Measurements from ENCODE around the gene GNAL. TPM values are rescaled to one million over a fixed set of nuclear protein-coding genes. Genes with fewer than 3 reads are reported as not detected.

Gene GNAL
- total RNA-seq, 1 experiment from 2014 or later = 28.4 TPM

- no peaks in the 10 kb centered on the region for H3K36me3 ChIP-seq (ENCODE audit: control insufficient read depth, insufficient read depth, low read length)
- intact Hi-C loops (cut with micrococcal nuclease; ENCODE audit: unreplicated experiment) = no loop called here
- H3K9me3 ChIP-seq = no peaks in the 10 kb centered on the region
- ChIA-PET CTCF (interaction anchor here (1.1 kb wide), 1 partner anchor 24 kb away, joined by 4 read pairs; no protein-coding TSS in a partner anchor), POLR2A (interaction anchor here (0.6 kb wide), 1 partner anchor 196 kb away, joined by 3 read pairs; the partner anchor contains the start of gene IMPA2)
- Mint-ChIP-seq H3K27ac (ENCODE audit: unreplicated experiment) (no peak overlapping the region), H3K27me3 (ENCODE audit: insufficient read depth, unreplicated experiment) (no peaks in the 10 kb centered on the region), H3K4me1 (ENCODE audit: low read depth, unreplicated experiment) (peaks cover 13% of the 10 kb centered on the region), H3K4me3 (ENCODE audit: unreplicated experiment) (no peak overlapping the region), H3K36me3 (ENCODE audit: insufficient read depth, unreplicated experiment) (no peaks in the 10 kb centered on the region), H3K9me3 (ENCODE audit: unreplicated experiment) (no peaks in the 10 kb centered on the region)
- no peaks in the 10 kb centered on the region for H3K27me3 ChIP-seq (replicated peaks; ENCODE audit: control insufficient read depth, insufficient read depth, low read length)
- no peak for TF ChIP-seq CTCF (IDR thresholded peaks at IDR 0.05; ENCODE audit: insufficient read depth in 1 of 2, low read depth in 1 of 2, low read length in 1 of 2, severe bottlenecking in 1 of 2, unreplicated experiment in 1 of 2)
- peaks cover 5% of the 10 kb centered on the region; the same call in 1 of the 2 replicates for H3K4me1 ChIP-seq
- BruUV-seq (replicated peaks) = no TSS peak
- no peak for DNase-seq
- no peak overlapping the region for H3K4me3 ChIP-seq (ENCODE audit: low read depth, low read length)
Observed at GRCh38 chr18:11785444-11786055, 96.5 kb downstream of the GNAL start.

GRCh38 chr18:11789716-11790510, 100.8 kb downstream of the GNAL start:
- Mint-ChIP-seq H3K4me3 (ENCODE audit: unreplicated experiment) (no peak overlapping the region), H3K27ac (ENCODE audit: unreplicated experiment) (no peak overlapping the region), H3K36me3 (ENCODE audit: insufficient read depth, unreplicated experiment) (no peaks in the 10 kb centered on the region), H3K27me3 (ENCODE audit: insufficient read depth, unreplicated experiment) (no peaks in the 10 kb centered on the region), H3K9me3 (ENCODE audit: unreplicated experiment) (no peaks in the 10 kb centered on the region), H3K4me1 (ENCODE audit: low read depth, unreplicated experiment) (peaks cover 13% of the 10 kb centered on the region)
- Histone ChIP-seq H3K27me3 (replicated peaks; ENCODE audit: control insufficient read depth, insufficient read depth, low read length) (no peaks in the 10 kb centered on the region), H3K36me3 (ENCODE audit: control insufficient read depth, insufficient read depth, low read length) (no peaks in the 10 kb centered on the region), H3K4me1 (peaks cover 5% of the 10 kb centered on the region; the same call in 1 of the 2 replicates), H3K9me3 (no peaks in the 10 kb centered on the region), H3K4me3 (ENCODE audit: low read depth, low read length) (no peak overlapping the region)
- no peak for TF ChIP-seq CTCF (IDR thresholded peaks at IDR 0.05; ENCODE audit: insufficient read depth in 1 of 2, low read depth in 1 of 2, low read length in 1 of 2, severe bottlenecking in 1 of 2, unreplicated experiment in 1 of 2)
- POLR2A ChIA-PET = interaction anchor here (0.7 to 1.0 kb wide), 2 partner anchors 18 to 50 kb away, joined by 4 to 5 read pairs; no protein-coding TSS in a partner anchor
- BruUV-seq (replicated peaks) = no TSS peak
- intact Hi-C loops (cut with micrococcal nuclease; ENCODE audit: unreplicated experiment) = no loop called here
- no peak for DNase-seq
- CTCF ChIA-PET = interaction anchor here (0.5 to 1.0 kb wide), 2 partner anchors 56 to 83 kb away, joined by 3 read pairs; no protein-coding TSS in a partner anchor

GRCh38 chr18:11791131-11791530, 102.1 kb downstream of the GNAL start:
- no peak overlapping the region for H3K27ac Mint-ChIP-seq (ENCODE audit: unreplicated experiment)
- DNase-seq = no peak
- H3K36me3 Mint-ChIP-seq (ENCODE audit: insufficient read depth, unreplicated experiment) = no peaks in the 10 kb centered on the region
- POLR2A ChIA-PET = no interaction called here
- peaks cover 13% of the 10 kb centered on the region for H3K4me1 Mint-ChIP-seq (ENCODE audit: low read depth, unreplicated experiment)
- H3K36me3 ChIP-seq (ENCODE audit: control insufficient read depth, insufficient read depth, low read length) = no peaks in the 10 kb centered on the region
- no peak for TF ChIP-seq CTCF (IDR thresholded peaks at IDR 0.05; ENCODE audit: insufficient read depth in 1 of 2, low read depth in 1 of 2, low read length in 1 of 2, severe bottlenecking in 1 of 2, unreplicated experiment in 1 of 2)
- no peak overlapping the region for H3K4me3 ChIP-seq (ENCODE audit: low read depth, low read length)
- intact Hi-C loops (cut with micrococcal nuclease; ENCODE audit: unreplicated experiment) = no loop called here
- H3K9me3 Mint-ChIP-seq (ENCODE audit: unreplicated experiment) = no peaks in the 10 kb centered on the region
- no peaks in the 10 kb centered on the region for H3K27me3 Mint-ChIP-seq (ENCODE audit: insufficient read depth, unreplicated experiment)
- no peaks in the 10 kb centered on the region for H3K27me3 ChIP-seq (replicated peaks; ENCODE audit: control insufficient read depth, insufficient read depth, low read length)
- CTCF ChIA-PET = no interaction called here
- H3K9me3 ChIP-seq = no peaks in the 10 kb centered on the region
- H3K4me1 ChIP-seq = peaks cover 5% of the 10 kb centered on the region; the same call in 1 of the 2 replicates
- BruUV-seq (replicated peaks) = no TSS peak
- H3K4me3 Mint-ChIP-seq (ENCODE audit: unreplicated experiment) = no peak overlapping the region

All from Caco-2 (cell line).